Measurements from ENCODE around the gene THOC1.

Gene THOC1

GRCh38 chr18:273525-273924, 5.7 kb upstream of the THOC1 start:
- DNase-seq, result no peak

- DNase-seq, result no peak
These were observed 4.8 kb upstream of the THOC1 start for GRCh38 chr18:272650-273049.

- no peak for DNase-seq
These were observed 1.7 kb upstream of the THOC1 start for GRCh38 chr18:269480-270095.

GRCh38 chr18:267380-267687, 513 bp downstream of the THOC1 start:
- DNase-seq, result no peak

GRCh38 chr18:261398-262073, 6.3 kb downstream of the THOC1 start:
- no peak for DNase-seq

GRCh38 chr18:260547-260946, 7.3 kb downstream of the THOC1 start:
- no peak for DNase-seq

- DNase-seq, result no peak
These were observed 12.7 kb downstream of the THOC1 start for GRCh38 chr18:255171-255570.

- DNase-seq, result no peak
These were observed 14.7 kb downstream of the THOC1 start for GRCh38 chr18:253121-253520.

GRCh38 chr18:251572-251971, 16.3 kb downstream of the THOC1 start:
- no peak for DNase-seq

- DNase-seq, result no peak
These were observed 17.2 kb downstream of the THOC1 start for GRCh38 chr18:250685-251084.

GRCh38 chr18:248053-248452, 19.8 kb downstream of the THOC1 start:
- DNase-seq, result no peak

- no peak for DNase-seq
These were observed 22.5 kb downstream of the THOC1 start for GRCh38 chr18:245282-245847.

GRCh38 chr18:240175-240574, 27.7 kb downstream of the THOC1 start:
- no peak for DNase-seq

- DNase-seq, result no peak
These were observed 36.3 kb downstream of the THOC1 start for GRCh38 chr18:231563-231962.

GRCh38 chr18:228586-228985, 39.3 kb downstream of the THOC1 start:
- DNase-seq, result no peak

- no peak for DNase-seq
These were observed 39.9 kb downstream of the THOC1 start for GRCh38 chr18:227902-228301.

GRCh38 chr18:227374-227773, 40.5 kb downstream of the THOC1 start:
- no peak for DNase-seq

GRCh38 chr18:225745-226144, 42.1 kb downstream of the THOC1 start:
- no peak for DNase-seq

GRCh38 chr18:220708-221107, 47.1 kb downstream of the THOC1 start:
- no peak for DNase-seq

- no peak for DNase-seq
These were observed 50.1 kb downstream of the THOC1 start for GRCh38 chr18:217532-218336.

GRCh38 chr18:215448-216010, 52.3 kb downstream of the THOC1 start:
- no peak for DNase-seq

GRCh38 chr18:213966-214365, 53.9 kb downstream of the THOC1 start:
- DNase-seq, result no peak

GRCh38 chr18:213505-213904, 54.3 kb downstream of the THOC1 start:
- no peak for DNase-seq

- no peak for DNase-seq
These were observed 55.1 kb downstream of the THOC1 start for GRCh38 chr18:212780-213179.
